OCI-LY1 (cell line): ENCODE results near the gene PGM3.

Source experiments
- EZH2 ChIP-seq: fragments of 200-600 bp; sonication (generic), shearing (Covaris generic); IDR thresholded peaks from 2 replicates; pipeline ENCODE4 v1.8.0; 2017; ENCODE audit warnings: borderline replicate concordance, mixed run types, mild to moderate bottlenecking, antibody characterized with exemption, low read length, moderate library complexity, mixed read lengths
- TF ChIP-seq, protein P1 (sequence below): fragments of 200-600 bp; sonication (generic), shearing (Covaris generic); IDR thresholded peaks from 2 replicates; pipeline ENCODE4 v1.5.1; 2017; ENCODE audit warnings: mild to moderate bottlenecking, antibody characterized with exemption, low read length, moderate library complexity, mixed read lengths

DNA sequence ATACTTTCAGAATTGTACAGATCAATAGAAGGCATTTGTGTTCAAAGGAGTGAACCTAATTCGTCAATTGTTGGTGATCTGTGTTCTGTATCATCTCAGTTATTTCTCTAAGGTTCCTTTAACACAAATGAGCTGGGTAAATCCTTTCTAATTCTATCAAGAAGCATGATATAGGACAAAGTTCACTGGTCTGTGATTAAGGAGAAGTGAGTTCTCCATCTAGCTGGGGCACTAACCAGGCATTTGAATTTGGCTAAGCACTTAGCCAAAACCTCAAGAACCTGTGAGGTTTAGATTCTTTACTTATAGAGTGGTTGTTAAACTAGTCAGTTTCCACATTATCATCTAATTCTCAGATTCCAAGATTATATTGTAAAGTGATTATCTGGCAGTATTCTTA is 75.3 kb downstream of the PGM3 start:
- TF ChIP-seq, protein P1, sequence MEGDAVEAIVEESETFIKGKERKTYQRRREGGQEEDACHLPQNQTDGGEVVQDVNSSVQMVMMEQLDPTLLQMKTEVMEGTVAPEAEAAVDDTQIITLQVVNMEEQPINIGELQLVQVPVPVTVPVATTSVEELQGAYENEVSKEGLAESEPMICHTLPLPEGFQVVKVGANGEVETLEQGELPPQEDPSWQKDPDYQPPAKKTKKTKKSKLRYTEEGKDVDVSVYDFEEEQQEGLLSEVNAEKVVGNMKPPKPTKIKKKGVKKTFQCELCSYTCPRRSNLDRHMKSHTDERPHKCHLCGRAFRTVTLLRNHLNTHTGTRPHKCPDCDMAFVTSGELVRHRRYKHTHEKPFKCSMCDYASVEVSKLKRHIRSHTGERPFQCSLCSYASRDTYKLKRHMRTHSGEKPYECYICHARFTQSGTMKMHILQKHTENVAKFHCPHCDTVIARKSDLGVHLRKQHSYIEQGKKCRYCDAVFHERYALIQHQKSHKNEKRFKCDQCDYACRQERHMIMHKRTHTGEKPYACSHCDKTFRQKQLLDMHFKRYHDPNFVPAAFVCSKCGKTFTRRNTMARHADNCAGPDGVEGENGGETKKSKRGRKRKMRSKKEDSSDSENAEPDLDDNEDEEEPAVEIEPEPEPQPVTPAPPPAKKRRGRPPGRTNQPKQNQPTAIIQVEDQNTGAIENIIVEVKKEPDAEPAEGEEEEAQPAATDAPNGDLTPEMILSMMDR = no peak
- no peak for TF ChIP-seq EZH2
